Fibroblast of lung (primary cell): ENCODE measurements around the gene UBE2U.
A peak's percentile ranks its signal among the peaks of the same experiment; 100 is the strongest.

Source experiments
- EZH2 ChIP-seq: IDR thresholded peaks from 2 replicates; pipeline ENCODE4 v1.5.1; 2012; ENCODE audit warnings: low read length, control low read depth, mild to moderate bottlenecking; ENCODE audit errors: missing control alignments
- TF ChIP-seq, protein P1 (sequence below), 2 donors: IDR thresholded peaks in 1 of 2; conservative IDR thresholded peaks in 1 of 2; 1 replicate in 1 of 2; 2 replicates in 1 of 2; pipeline ENCODE4 v1.5.1; 2011 to 2012; ENCODE audit warnings: low read length in 2 of 2, control low read depth in 1 of 2, inconsistent platforms in 1 of 2, low read depth in 1 of 2, mild to moderate bottlenecking in 1 of 2

DNA sequence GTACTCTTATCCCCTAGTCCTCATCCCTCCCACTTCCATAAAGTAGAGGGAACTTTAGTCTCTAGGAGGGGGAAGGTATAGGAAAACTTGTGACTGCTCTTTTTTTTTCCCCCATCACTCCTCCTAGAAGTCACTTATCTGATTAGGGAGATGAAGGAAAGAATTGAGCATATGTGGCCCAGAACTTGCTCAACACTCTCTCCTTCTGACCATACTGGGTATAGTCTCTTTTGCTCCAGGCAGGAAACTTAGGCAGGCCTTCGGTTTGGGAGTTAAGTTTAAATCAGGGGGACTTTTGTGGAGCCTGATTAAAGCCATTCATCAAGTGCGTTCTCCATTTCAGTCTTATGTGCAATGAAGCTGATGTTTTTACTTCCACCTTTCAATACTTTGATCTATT, 5.8 kb downstream of the UBE2U start:
- TF ChIP-seq, protein P1, sequence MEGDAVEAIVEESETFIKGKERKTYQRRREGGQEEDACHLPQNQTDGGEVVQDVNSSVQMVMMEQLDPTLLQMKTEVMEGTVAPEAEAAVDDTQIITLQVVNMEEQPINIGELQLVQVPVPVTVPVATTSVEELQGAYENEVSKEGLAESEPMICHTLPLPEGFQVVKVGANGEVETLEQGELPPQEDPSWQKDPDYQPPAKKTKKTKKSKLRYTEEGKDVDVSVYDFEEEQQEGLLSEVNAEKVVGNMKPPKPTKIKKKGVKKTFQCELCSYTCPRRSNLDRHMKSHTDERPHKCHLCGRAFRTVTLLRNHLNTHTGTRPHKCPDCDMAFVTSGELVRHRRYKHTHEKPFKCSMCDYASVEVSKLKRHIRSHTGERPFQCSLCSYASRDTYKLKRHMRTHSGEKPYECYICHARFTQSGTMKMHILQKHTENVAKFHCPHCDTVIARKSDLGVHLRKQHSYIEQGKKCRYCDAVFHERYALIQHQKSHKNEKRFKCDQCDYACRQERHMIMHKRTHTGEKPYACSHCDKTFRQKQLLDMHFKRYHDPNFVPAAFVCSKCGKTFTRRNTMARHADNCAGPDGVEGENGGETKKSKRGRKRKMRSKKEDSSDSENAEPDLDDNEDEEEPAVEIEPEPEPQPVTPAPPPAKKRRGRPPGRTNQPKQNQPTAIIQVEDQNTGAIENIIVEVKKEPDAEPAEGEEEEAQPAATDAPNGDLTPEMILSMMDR (conservative IDR thresholded peaks at IDR 0.05 in 1 of 2, IDR thresholded peaks at IDR 0.05 in 1 of 2; ENCODE audit: low read depth in 1 of 2, low read length in 2 of 2): peak in 1 of 2 donors; percentile 6
- no peak for TF ChIP-seq EZH2
